Activated CD4-positive, alpha-beta memory T cell treated with anti-CD3 and anti-CD28 coated beads for 36 hours (primary cell): Measurements from ENCODE around the gene TCF7L1. TPM values are rescaled to one million over a fixed set of nuclear protein-coding genes. Genes with fewer than 3 reads are reported as not detected.

ENCODE experiments used
- CTCF ChIA-PET: fragments of 350-600 bp; sonication (Branson Sonifier 250); formaldehyde crosslinking; loops from one replicate; lab custom pipeline; 2021; ENCODE audit warnings: antibody characterized with exemption, inconsistent platforms; lab: Charles Lee
- POLR2A ChIA-PET: fragments of 350-600 bp; sonication (Branson Sonifier 250); formaldehyde crosslinking; loops from one replicate; lab custom pipeline; 2021; ENCODE audit warnings: antibody characterized with exemption; lab: Charles Lee
- DNase-seq: peaks from one replicate; pipeline ENCODE4 v3.0.0-alpha.2; 2020
- H3K27ac Mint-ChIP-seq: one replicate; pipeline ENCODE4 v1.8.0; 2021; ENCODE audit warnings: mixed read lengths
- H3K27me3 Mint-ChIP-seq: one replicate; pipeline ENCODE4 v1.8.0; 2021; ENCODE audit warnings: mixed read lengths
- H3K36me3 Mint-ChIP-seq: one replicate; pipeline ENCODE4 v1.8.0; 2021; ENCODE audit warnings: mixed read lengths
- H3K4me1 Mint-ChIP-seq: one replicate; pipeline ENCODE4 v1.8.0; 2021; ENCODE audit warnings: low read depth, mixed read lengths
- H3K4me3 Mint-ChIP-seq: one replicate; pipeline ENCODE4 v1.8.0; 2021; ENCODE audit warnings: mild to moderate bottlenecking, mixed read lengths
- H3K9me3 Mint-ChIP-seq: one replicate; pipeline ENCODE4 v1.8.0; 2021; ENCODE audit warnings: mixed read lengths
- intact Hi-C: fragments of 100-400 bp; cut with micrococcal nuclease; formaldehyde crosslinking; loops from one replicate; pipeline ENCODE4 v1.15.1; 2023
- total RNA-seq, 2 experiments: library from RNA; stranded (reverse); gene quantifications; one replicate each; pipeline ENCODE4 v1.2.3, GENCODE V29; 2021

TCF7L1 gene
- total RNA-seq, 2 experiments from 2014 or later, result 0.07 TPM; not detected in 1

- Mint-ChIP-seq H3K27ac (no peak overlapping the region), H3K36me3 (no peaks in the 10 kb centered on the region), H3K4me3 (no peak overlapping the region), H3K27me3 (no peaks in the 10 kb centered on the region), H3K9me3 (no peaks in the 10 kb centered on the region), H3K4me1 (peaks cover 6% of the 10 kb centered on the region)
- CTCF ChIA-PET, result interaction anchor here (2.3 to 4.0 kb wide), 4 partner anchors 16 to 358 kb away, joined by 24 to 45 read pairs (median 32); no protein-coding TSS in a partner anchor
- intact Hi-C loops, result loop anchor here (2.0 kb wide), 1 partner anchor 15 kb away; no protein-coding TSS in a partner anchor
- POLR2A ChIA-PET, result no interaction called here
- no peak for DNase-seq
These were observed 150.4 kb downstream of the TCF7L1 start for GRCh38 chr2:85283641-85284040.

- H3K4me3 Mint-ChIP-seq, result no peak overlapping the region
- no peaks in the 10 kb centered on the region for H3K36me3 Mint-ChIP-seq
- ChIA-PET POLR2A (no interaction called here), CTCF (interaction anchor here (1.3 to 2.4 kb wide), 4 partner anchors 10 to 362 kb away, joined by 4 to 10 read pairs (median 5); no protein-coding TSS in a partner anchor)
- intact Hi-C loops, result loop anchor here (5.0 kb wide), 2 partner anchors 100 to 220 kb away; no protein-coding TSS in a partner anchor
- H3K4me1 Mint-ChIP-seq, result peaks cover 16% of the 10 kb centered on the region
- no peaks in the 10 kb centered on the region for H3K9me3 Mint-ChIP-seq
- no peak for DNase-seq
- no peak overlapping the region for H3K27ac Mint-ChIP-seq
- H3K27me3 Mint-ChIP-seq, result no peaks in the 10 kb centered on the region
These were observed 153.7 kb downstream of the TCF7L1 start for GRCh38 chr2:85286918-85287317.

- Mint-ChIP-seq H3K36me3 (no peaks in the 10 kb centered on the region), H3K4me3 (no peak overlapping the region), H3K27me3 (no peaks in the 10 kb centered on the region), H3K9me3 (no peaks in the 10 kb centered on the region), H3K27ac (no peak overlapping the region), H3K4me1 (peaks cover 16% of the 10 kb centered on the region)
- CTCF ChIA-PET, result interaction anchor here (0.6 to 2.4 kb wide), 4 partner anchors 9 to 362 kb away, joined by 3 to 10 read pairs (median 5); no protein-coding TSS in a partner anchor
- POLR2A ChIA-PET, result no interaction called here
- intact Hi-C loops, result loop anchor here (5.0 kb wide), 2 partner anchors 100 to 220 kb away; no protein-coding TSS in a partner anchor
- no peak for DNase-seq
These were observed 154.5 kb downstream of the TCF7L1 start for GRCh38 chr2:85287721-85288120.

GRCh38 chr2:85288244-85288725 lies 155.1 kb downstream of the TCF7L1 start:
- no peaks in the 10 kb centered on the region for H3K36me3 Mint-ChIP-seq
- H3K27me3 Mint-ChIP-seq, result no peaks in the 10 kb centered on the region
- intact Hi-C loops, result loop anchor here (5.0 kb wide), 2 partner anchors 101 to 221 kb away; no protein-coding TSS in a partner anchor
- H3K4me3 Mint-ChIP-seq, result no peak overlapping the region
- no peak overlapping the region for H3K27ac Mint-ChIP-seq
- no peak for DNase-seq
- POLR2A ChIA-PET, result no interaction called here
- H3K4me1 Mint-ChIP-seq, result peaks cover 16% of the 10 kb centered on the region
- no peaks in the 10 kb centered on the region for H3K9me3 Mint-ChIP-seq
- CTCF ChIA-PET, result interaction anchor here (0.6 to 2.4 kb wide), 5 partner anchors 9 to 362 kb away, joined by 3 to 10 read pairs (median 6); no protein-coding TSS in a partner anchor

DNA sequence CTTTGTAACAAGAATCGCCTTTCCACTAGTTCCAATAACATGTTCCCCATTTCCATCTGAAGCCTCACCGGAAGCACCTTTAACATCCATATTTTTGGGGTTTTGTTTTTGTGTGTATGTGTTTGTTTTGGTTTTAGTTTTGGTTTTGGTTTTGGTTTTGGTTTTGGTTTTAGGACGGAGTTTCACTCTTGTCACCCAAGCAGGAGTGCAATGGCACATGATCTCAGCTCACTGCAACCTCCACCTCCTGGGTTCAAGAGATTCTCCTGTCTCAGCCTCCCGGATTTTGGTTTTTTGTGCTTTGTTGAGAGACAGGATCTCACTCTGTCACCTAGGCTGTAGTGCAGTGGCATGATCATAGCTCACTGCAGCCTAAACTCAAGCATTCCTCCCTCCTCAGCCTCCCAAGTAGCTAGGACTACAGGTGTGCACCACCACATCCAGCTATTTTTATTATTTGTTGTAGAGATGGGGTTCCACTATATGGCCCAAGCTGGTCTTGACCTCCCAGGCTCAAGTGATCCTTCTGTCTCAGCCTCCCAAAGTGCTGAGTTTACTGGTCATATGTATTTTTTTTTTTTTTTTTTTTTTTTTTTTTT lies 158.3 kb downstream of the TCF7L1 start:
- intact Hi-C loops, result loop anchor here (1.0 kb wide), 1 partner anchor 9 kb away; no protein-coding TSS in a partner anchor
- Mint-ChIP-seq H3K27ac (peak overlapping the region; percentile 13), H3K9me3 (no peaks in the 10 kb centered on the region), H3K27me3 (no peaks in the 10 kb centered on the region), H3K4me1 (peaks cover 16% of the 10 kb centered on the region), H3K36me3 (no peaks in the 10 kb centered on the region), H3K4me3 (peak overlapping the region; percentile 5)
- POLR2A ChIA-PET, result no interaction called here
- CTCF ChIA-PET, result interaction anchor here (0.9 to 4.4 kb wide), 6 partner anchors 9 to 365 kb away, joined by 3 to 27 read pairs (median 5); no protein-coding TSS in a partner anchor
- DNase-seq, result peak; percentile 34

DNA sequence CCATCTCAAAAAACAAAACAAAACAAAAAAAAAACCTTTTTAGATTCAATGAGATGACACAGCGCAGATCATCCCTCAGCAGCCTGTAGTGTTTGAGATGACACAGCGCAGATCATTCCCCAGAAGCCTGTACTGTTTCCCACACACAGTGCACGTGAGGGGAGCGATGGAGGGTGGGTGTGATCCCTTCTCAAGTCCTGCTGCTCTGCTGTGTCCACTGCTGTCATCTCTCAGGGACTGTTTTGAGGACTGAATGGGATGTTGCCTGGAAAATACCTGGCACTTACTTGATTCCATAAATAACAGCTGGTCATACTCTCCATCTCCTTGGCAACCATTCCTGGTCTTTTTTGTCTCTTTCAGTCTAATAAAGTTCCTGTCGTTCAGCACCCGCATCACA lies 168.9 kb downstream of the TCF7L1 start:
- POLR2A ChIA-PET, result no interaction called here

GRCh38 chr2:85303780-85304531 lies 170.8 kb downstream of the TCF7L1 start:
- ChIA-PET CTCF (no interaction called here), POLR2A (interaction anchor here (0.9 kb wide), 1 partner anchor 15 kb away, joined by 3 read pairs; no protein-coding TSS in a partner anchor)
- H3K4me3 Mint-ChIP-seq, result no peak overlapping the region
- peaks cover 4% of the 10 kb centered on the region for H3K27me3 Mint-ChIP-seq
- no peak overlapping the region for H3K27ac Mint-ChIP-seq
- H3K9me3 Mint-ChIP-seq, result no peaks in the 10 kb centered on the region
- no peaks in the 10 kb centered on the region for H3K36me3 Mint-ChIP-seq
- DNase-seq, result no peak
- peaks cover 16% of the 10 kb centered on the region for H3K4me1 Mint-ChIP-seq
- intact Hi-C loops, result loop anchor here (5.0 kb wide), 2 partner anchors 172 to 248 kb away; partner anchors contain the start of gene TCF7L1

More for the DNA sequence above, 168.9 kb downstream of the TCF7L1 start:
- no peak for DNase-seq
- no peaks in the 10 kb centered on the region for H3K9me3 Mint-ChIP-seq
- no peaks in the 10 kb centered on the region for H3K36me3 Mint-ChIP-seq
- intact Hi-C loops, result loop anchor here (5.0 kb wide), 2 partner anchors 170 to 250 kb away; partner anchors contain the start of gene TCF7L1
- H3K4me3 Mint-ChIP-seq, result no peak overlapping the region
- H3K27ac Mint-ChIP-seq, result no peak overlapping the region
- peaks cover 4% of the 10 kb centered on the region for H3K27me3 Mint-ChIP-seq
- peaks cover 6% of the 10 kb centered on the region for H3K4me1 Mint-ChIP-seq
- CTCF ChIA-PET, result interaction anchor here (4.6 to 8.7 kb wide), 3 partner anchors 16 to 35 kb away, joined by 28 to 135 read pairs (median 45); no protein-coding TSS in a partner anchor

GRCh38 chr2:85307527-85307897 lies 174.3 kb downstream of the TCF7L1 start:
- CTCF ChIA-PET, result interaction anchor here (0.9 to 1.0 kb wide), 2 partner anchors 9 to 41 kb away, joined by 3 to 5 read pairs; no protein-coding TSS in a partner anchor
- Mint-ChIP-seq H3K36me3 (no peaks in the 10 kb centered on the region), H3K27ac (peak overlapping the region; percentile 69), H3K9me3 (no peaks in the 10 kb centered on the region), H3K27me3 (peaks cover 2% of the 10 kb centered on the region), H3K4me1 (peaks cover 31% of the 10 kb centered on the region), H3K4me3 (peak overlapping the region; percentile 64)
- intact Hi-C loops, result no loop called here
- DNase-seq, result no peak
- POLR2A ChIA-PET, result interaction anchor here (1.0 to 3.2 kb wide), 2 partner anchors 12 to 20 kb away, joined by 3 to 11 read pairs; partner anchors contain the start of gene TGOLN2

- POLR2A ChIA-PET, result interaction anchor here (3.1 to 3.2 kb wide), 2 partner anchors 11 to 19 kb away, joined by 11 to 14 read pairs; partner anchors contain the start of gene TGOLN2
- no peak for DNase-seq
- intact Hi-C loops, result no loop called here
- CTCF ChIA-PET, result interaction anchor here (3.6 kb wide), 1 partner anchor 9 kb away, joined by 31 read pairs; no protein-coding TSS in a partner anchor
- no peaks in the 10 kb centered on the region for H3K27me3 Mint-ChIP-seq
- no peak overlapping the region for H3K27ac Mint-ChIP-seq
- no peaks in the 10 kb centered on the region for H3K36me3 Mint-ChIP-seq
- H3K4me3 Mint-ChIP-seq, result no peak overlapping the region
- peaks cover 31% of the 10 kb centered on the region for H3K4me1 Mint-ChIP-seq
- no peaks in the 10 kb centered on the region for H3K9me3 Mint-ChIP-seq
These were observed 175.0 kb downstream of the TCF7L1 start for GRCh38 chr2:85308201-85308600.

- Mint-ChIP-seq H3K36me3 (peaks cover 3% of the 10 kb centered on the region), H3K9me3 (no peaks in the 10 kb centered on the region), H3K27me3 (no peaks in the 10 kb centered on the region), H3K4me1 (peaks cover 31% of the 10 kb centered on the region), H3K4me3 (peak overlapping the region; percentile 60), H3K27ac (peak overlapping the region; percentile 38)
- intact Hi-C loops, result no loop called here
- POLR2A ChIA-PET, result interaction anchor here (1.2 to 3.2 kb wide), 4 partner anchors 11 to 46 kb away, joined by 3 to 14 read pairs (median 8); partner anchors contain the start of genes ELMOD3, RETSAT and TGOLN2
- CTCF ChIA-PET, result interaction anchor here (1.0 to 3.6 kb wide), 4 partner anchors 9 to 291 kb away, joined by 3 to 31 read pairs (median 4); no protein-coding TSS in a partner anchor
- no peak for DNase-seq
These were observed 175.8 kb downstream of the TCF7L1 start for GRCh38 chr2:85308896-85309555.
